Rectal smooth muscle tissue (tissue), 1 donor: ENCODE data around the gene ACKR2.

ENCODE experiments used
- H3K27ac ChIP-seq: one replicate; pipeline ENCODE4 v1.7.0; 2013; ENCODE audit warnings: low read depth, low read length, inconsistent platforms
- H3K27me3 ChIP-seq: one replicate; pipeline ENCODE4 v1.7.0; 2013; ENCODE audit warnings: low read length; ENCODE audit not compliant: control insufficient read depth, insufficient read depth
- H3K36me3 ChIP-seq: one replicate; pipeline ENCODE4 v1.7.0; 2013; ENCODE audit warnings: low read length; ENCODE audit not compliant: control insufficient read depth, insufficient read depth
- H3K4me1 ChIP-seq: one replicate; pipeline ENCODE4 v1.7.0; 2013; ENCODE audit warnings: low read length; ENCODE audit not compliant: control insufficient read depth, insufficient read depth
- H3K4me3 ChIP-seq: one replicate; pipeline ENCODE4 v1.7.0; 2013; ENCODE audit warnings: low read length
- H3K9ac ChIP-seq: one replicate; pipeline ENCODE4 v1.7.0; 2013; ENCODE audit warnings: low read length

The ACKR2 gene

DNA sequence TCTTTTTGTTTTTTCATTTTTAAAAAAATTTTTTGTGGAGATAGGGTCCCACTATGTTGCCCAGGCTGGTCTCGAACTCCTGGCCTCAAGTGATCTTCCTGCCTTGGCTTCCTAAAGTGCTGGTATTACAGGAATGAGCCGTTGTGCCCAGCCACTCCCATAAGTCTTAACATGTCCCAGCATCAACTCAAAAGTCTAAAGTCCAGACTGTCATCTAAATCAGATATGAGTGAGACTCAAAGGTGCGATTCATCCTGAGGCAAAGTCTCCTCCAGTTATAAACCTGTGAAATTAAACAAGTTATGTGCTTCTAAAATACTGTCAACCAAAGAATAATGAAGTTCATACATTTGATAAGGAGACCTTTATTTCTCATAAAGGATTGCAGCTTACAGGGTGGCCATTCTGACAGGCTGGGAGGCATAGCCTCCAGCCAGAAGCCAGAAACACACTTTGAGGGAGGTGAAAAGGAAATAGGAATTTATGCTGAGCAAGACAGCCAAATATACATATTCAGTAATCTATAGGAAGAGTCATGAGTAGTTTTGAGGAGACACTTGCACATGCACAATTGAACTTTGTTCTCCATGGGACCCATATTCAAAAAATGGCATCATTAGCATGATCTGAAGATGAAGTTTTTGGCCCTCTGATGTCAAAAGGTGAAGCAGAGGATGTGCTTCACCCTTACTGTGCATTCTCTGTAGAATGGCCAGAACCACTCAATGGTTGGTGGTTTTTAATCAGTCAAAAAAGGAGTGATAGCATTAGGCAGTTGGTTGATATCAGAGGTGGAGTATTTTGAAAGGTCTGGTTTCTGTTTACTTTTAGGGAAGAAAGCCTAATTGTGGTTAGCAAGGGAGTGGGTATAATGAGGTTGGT is 85.7 kb downstream of the ACKR2 start:
- Histone ChIP-seq H3K27me3 (no peaks in the 10 kb centered on the region), H3K9ac (no peak overlapping the region), H3K27ac (no peak overlapping the region), H3K4me3 (no peak overlapping the region), H3K4me1 (no peaks in the 10 kb centered on the region), H3K36me3 (no peaks in the 10 kb centered on the region)

GRCh38 chr3:42895580-42895868 is 86.3 kb downstream of the ACKR2 start:
- no peaks in the 10 kb centered on the region for H3K36me3 ChIP-seq
- H3K27ac ChIP-seq, result no peak overlapping the region
- no peak overlapping the region for H3K9ac ChIP-seq
- H3K27me3 ChIP-seq, result no peaks in the 10 kb centered on the region
- no peak overlapping the region for H3K4me3 ChIP-seq
- H3K4me1 ChIP-seq, result no peaks in the 10 kb centered on the region

DNA sequence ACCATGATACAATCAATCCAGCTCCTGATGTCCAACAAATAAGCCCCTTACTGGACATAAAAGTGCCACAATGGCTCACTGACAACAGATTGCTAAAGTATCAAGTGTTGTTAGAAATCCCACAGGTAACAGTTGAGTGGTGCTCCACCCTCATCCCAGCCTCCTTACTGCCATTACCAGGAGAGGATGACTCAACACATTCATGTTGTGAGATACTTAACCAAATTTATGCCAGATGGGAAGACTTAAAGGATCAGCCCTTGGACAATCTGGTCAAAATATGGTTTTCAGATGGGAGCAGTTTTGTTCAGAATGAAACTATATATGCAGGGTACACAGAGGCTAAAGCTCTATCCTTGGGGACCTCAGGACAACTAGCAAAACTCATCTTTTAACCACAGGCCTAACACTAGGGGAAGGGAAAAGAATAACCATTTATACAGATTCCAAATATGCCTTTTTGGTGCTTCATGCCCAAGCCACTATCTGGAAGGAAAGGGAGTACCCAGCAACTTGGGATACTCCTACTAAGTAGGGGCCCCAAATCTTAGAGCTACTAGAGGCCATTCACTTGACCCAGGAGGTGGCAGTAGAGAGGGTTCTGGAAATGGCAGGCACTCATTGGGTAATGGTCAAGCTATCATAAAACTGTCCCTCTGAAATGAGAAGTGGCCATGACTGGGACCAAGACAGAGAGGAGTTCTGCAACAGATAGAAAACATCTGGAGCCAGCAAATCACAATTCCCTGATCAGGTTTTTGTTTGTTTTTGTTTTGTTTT is 89.8 kb downstream of the ACKR2 start:
- no peaks in the 10 kb centered on the region for H3K4me1 ChIP-seq
- H3K27ac ChIP-seq, result no peak overlapping the region
- no peak overlapping the region for H3K9ac ChIP-seq
- no peaks in the 10 kb centered on the region for H3K27me3 ChIP-seq
- no peak overlapping the region for H3K4me3 ChIP-seq
- no peaks in the 10 kb centered on the region for H3K36me3 ChIP-seq

DNA sequence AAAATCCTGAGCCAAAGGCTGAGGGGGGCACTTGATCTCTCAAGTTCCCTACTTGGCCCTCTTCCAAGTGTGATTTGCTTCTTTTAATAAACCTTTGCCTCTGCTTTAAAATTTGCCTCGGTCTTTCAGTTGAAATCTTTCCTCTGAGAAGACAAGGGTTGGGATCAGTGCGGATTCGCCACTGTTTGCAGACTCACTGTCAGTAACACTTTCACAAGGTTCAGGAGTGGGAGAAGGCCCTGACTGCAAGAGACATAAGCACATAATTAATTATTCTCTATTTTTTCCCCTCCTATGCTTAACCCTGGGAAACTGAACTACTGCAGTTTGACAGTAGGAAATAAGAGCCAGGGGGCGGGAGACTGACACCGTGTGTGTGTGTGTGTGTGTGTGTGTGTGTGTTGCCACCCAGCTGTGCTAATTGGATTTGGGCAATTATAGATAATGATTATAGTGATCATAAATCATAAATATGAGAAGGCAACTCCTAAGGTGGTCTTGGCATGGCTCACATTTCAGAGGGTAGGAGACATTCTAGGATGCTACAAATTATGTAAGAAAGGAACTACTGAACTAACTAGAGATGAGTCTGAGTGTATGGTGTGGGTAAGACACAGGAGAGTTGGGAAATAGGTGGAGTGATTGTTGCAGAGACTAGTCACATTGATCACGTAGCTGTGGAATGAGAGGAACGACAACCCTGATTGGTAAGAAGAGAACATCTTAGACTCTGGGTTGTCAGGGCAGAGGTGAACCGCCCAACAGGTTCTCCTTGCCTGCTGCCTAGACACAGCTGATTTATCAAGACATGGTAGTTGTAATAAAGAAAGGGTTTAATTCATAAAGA is 91.2 kb downstream of the ACKR2 start:
- Histone ChIP-seq H3K36me3 (no peaks in the 10 kb centered on the region), H3K27ac (no peak overlapping the region), H3K27me3 (no peaks in the 10 kb centered on the region), H3K9ac (no peak overlapping the region), H3K4me3 (no peak overlapping the region), H3K4me1 (no peaks in the 10 kb centered on the region)

GRCh38 chr3:42901073-42901415 is 91.8 kb downstream of the ACKR2 start:
- Histone ChIP-seq H3K27me3 (peaks cover 2% of the 10 kb centered on the region), H3K36me3 (no peaks in the 10 kb centered on the region), H3K4me1 (no peaks in the 10 kb centered on the region), H3K27ac (no peak overlapping the region), H3K4me3 (no peak overlapping the region), H3K9ac (no peak overlapping the region)

- Histone ChIP-seq H3K9ac (no peak overlapping the region), H3K27me3 (peaks cover 2% of the 10 kb centered on the region), H3K27ac (no peak overlapping the region), H3K36me3 (no peaks in the 10 kb centered on the region), H3K4me3 (no peak overlapping the region), H3K4me1 (peaks cover 6% of the 10 kb centered on the region)
Observed at GRCh38 chr3:42902257-42902656, 93.0 kb downstream of the ACKR2 start.

DNA sequence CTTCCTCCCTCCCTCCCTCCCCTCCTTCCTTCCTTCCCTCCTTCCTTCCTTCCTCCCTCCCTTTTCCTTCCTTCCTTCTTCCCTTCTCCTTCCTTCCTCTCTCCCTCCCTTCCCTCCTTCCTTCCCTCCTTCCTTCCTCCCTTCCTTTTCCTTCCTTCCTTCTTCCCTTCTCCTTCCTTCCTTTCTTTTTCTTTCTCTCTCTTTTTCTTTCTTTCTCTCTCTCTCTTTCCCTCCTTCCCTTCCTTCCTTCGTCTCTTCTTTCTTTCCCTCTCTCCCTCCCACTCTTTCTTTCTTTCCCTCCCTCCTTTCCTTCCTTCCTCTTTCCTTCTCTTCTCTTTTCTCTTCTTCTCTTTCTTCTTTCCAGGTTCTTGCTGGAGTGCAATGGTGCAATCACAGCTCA is 94.8 kb downstream of the ACKR2 start:
- peaks cover 2% of the 10 kb centered on the region for H3K27me3 ChIP-seq
- no peak overlapping the region for H3K27ac ChIP-seq
- no peak overlapping the region for H3K4me3 ChIP-seq
- peaks cover 6% of the 10 kb centered on the region for H3K4me1 ChIP-seq
- H3K36me3 ChIP-seq, result no peaks in the 10 kb centered on the region
- no peak overlapping the region for H3K9ac ChIP-seq

DNA sequence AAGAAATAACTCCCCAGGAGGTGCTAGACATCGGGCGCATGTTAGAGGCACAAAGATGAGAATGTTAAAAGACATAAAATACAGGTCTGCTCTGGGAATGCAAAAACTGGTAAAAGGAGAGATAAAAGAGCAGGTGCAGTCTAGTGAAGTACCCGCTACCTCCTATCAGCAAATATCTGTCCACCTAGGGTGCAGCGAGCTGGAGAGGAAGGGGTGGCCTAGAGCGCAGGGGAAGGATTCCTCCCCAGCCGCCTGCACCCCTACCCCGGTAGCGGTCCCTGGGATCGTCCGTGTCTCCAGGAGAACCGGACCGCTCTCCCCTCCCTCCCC is 96.5 kb downstream of the ACKR2 start:
- peaks cover 3% of the 10 kb centered on the region for H3K36me3 ChIP-seq
- H3K9ac ChIP-seq, result peak overlapping the region; percentile 47
- H3K27ac ChIP-seq, result peak overlapping the region; percentile 68
- H3K4me1 ChIP-seq, result peaks cover 6% of the 10 kb centered on the region
- peak overlapping the region; percentile 71 for H3K4me3 ChIP-seq
- peaks cover 2% of the 10 kb centered on the region for H3K27me3 ChIP-seq

GRCh38 chr3:42906070-42906847 is 97.0 kb downstream of the ACKR2 start, which contains the start of gene ZNF662:
TSS of gene ZNF662 (plus strand) at chr3:42906142. CDS start at chr3:42908115, 1,973 bp downstream.
- peak within 1 kb of the TSS; percentile 68 for H3K27ac ChIP-seq
- H3K9ac ChIP-seq, result peak within 1 kb of the TSS; percentile 64
- peaks cover 2% of the 10 kb centered on the region for H3K27me3 ChIP-seq
- H3K36me3 ChIP-seq, result peaks cover 9% of the 10 kb centered on the region
- H3K4me3 ChIP-seq, result peak within 1 kb of the TSS; percentile 71
- peaks cover 6% of the 10 kb centered on the region for H3K4me1 ChIP-seq

- H3K27ac ChIP-seq, result peak overlapping the region; percentile 68
- H3K27me3 ChIP-seq, result peaks cover 2% of the 10 kb centered on the region
- H3K4me3 ChIP-seq, result peak overlapping the region; percentile 71
- no peak overlapping the region for H3K9ac ChIP-seq
- peaks cover 10% of the 10 kb centered on the region for H3K36me3 ChIP-seq
- H3K4me1 ChIP-seq, result peaks cover 6% of the 10 kb centered on the region
Observed at GRCh38 chr3:42906848-42907183, 97.6 kb downstream of the ACKR2 start.

GRCh38 chr3:42908675-42909074 is 99.4 kb downstream of the ACKR2 start:
- no peak overlapping the region for H3K27ac ChIP-seq
- H3K9ac ChIP-seq, result no peak overlapping the region
- H3K4me3 ChIP-seq, result no peak overlapping the region
- peaks cover 2% of the 10 kb centered on the region for H3K27me3 ChIP-seq
- H3K4me1 ChIP-seq, result peaks cover 6% of the 10 kb centered on the region
- H3K36me3 ChIP-seq, result peaks cover 12% of the 10 kb centered on the region

DNA sequence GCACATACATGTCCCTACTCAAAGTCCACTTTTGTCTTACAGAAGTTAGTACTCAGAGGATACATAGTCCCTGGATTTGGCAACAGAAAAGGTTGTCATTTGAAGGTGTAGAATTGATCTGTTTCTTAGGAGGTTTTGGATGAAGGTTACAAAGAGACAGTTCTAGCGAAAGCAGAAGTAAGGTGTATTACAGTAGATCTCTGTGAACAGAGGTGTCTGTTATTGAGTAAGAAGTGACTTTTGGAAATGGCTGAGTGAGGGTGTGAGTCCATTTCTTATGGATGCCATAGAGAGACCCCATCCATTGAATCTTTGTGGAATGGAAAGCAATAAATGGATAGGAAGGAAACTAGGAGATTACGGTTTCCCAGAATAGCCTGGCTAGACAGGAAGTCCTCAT is 102.3 kb downstream of the ACKR2 start:
- H3K27me3 ChIP-seq, result no peaks in the 10 kb centered on the region
- peaks cover 6% of the 10 kb centered on the region for H3K4me1 ChIP-seq
- no peak overlapping the region for H3K27ac ChIP-seq
- no peak overlapping the region for H3K9ac ChIP-seq
- H3K4me3 ChIP-seq, result no peak overlapping the region
- H3K36me3 ChIP-seq, result peaks cover 27% of the 10 kb centered on the region
